COLO668 (cell line): ENCODE results near the gene AZU1.
"Not testable (repeated sequence)": the region's sequence is repeated elsewhere in the genome, so short reads cannot be mapped to it uniquely, and the experiment has no call there.

Experiments used
- DNase-seq: peaks from one replicate; lab custom pipeline; 2025; ENCODE audit not compliant: unreplicated experiment; lab: John Stamatoyannopoulos, UW

AZU1 gene

GRCh38 chr19:869245-870177 lies 41.9 kb downstream of the AZU1 start:
- no peak for DNase-seq

GRCh38 chr19:870314-870713 lies 42.7 kb downstream of the AZU1 start:
- no peak for DNase-seq

GRCh38 chr19:870963-871401 lies 43.3 kb downstream of the AZU1 start:
- no peak for DNase-seq

- no peak for DNase-seq
These were observed 44.0 kb downstream of the AZU1 start for GRCh38 chr19:871446-872265.

- DNase-seq = no peak
These were observed 44.8 kb downstream of the AZU1 start for GRCh38 chr19:872266-872951.

GRCh38 chr19:873084-873483 lies 45.4 kb downstream of the AZU1 start:
- no peak for DNase-seq

GRCh38 chr19:873561-874041 lies 46.0 kb downstream of the AZU1 start:
- no peak for DNase-seq

GRCh38 chr19:875265-875879 lies 47.7 kb downstream of the AZU1 start:
- DNase-seq = no peak

- no peak for DNase-seq
These were observed 48.5 kb downstream of the AZU1 start for GRCh38 chr19:876089-876488.

GRCh38 chr19:876780-877314 lies 49.2 kb downstream of the AZU1 start:
- DNase-seq = peak; percentile 30

- DNase-seq = not testable (repeated sequence)
These were observed 50.5 kb downstream of the AZU1 start for GRCh38 chr19:877992-878660.

- not testable (repeated sequence) for DNase-seq
These were observed 51.3 kb downstream of the AZU1 start for GRCh38 chr19:878751-879561.

GRCh38 chr19:879711-880438 lies 52.2 kb downstream of the AZU1 start:
- no peak for DNase-seq
